NCI-H187 treated with DMSO at 0.1 percent for 48 hours (cell line): ENCODE results near the gene ALKBH4.
"Not testable (repeated sequence)": the region's sequence is repeated elsewhere in the genome, so short reads cannot be mapped to it uniquely, and the experiment has no call there.

Source experiments
- DNase-seq: peaks from one replicate; lab custom pipeline; 2025; lab: John Stamatoyannopoulos, UW

Gene ALKBH4, protein sequence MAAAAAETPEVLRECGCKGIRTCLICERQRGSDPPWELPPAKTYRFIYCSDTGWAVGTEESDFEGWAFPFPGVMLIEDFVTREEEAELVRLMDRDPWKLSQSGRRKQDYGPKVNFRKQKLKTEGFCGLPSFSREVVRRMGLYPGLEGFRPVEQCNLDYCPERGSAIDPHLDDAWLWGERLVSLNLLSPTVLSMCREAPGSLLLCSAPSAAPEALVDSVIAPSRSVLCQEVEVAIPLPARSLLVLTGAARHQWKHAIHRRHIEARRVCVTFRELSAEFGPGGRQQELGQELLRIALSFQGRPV

DNA sequence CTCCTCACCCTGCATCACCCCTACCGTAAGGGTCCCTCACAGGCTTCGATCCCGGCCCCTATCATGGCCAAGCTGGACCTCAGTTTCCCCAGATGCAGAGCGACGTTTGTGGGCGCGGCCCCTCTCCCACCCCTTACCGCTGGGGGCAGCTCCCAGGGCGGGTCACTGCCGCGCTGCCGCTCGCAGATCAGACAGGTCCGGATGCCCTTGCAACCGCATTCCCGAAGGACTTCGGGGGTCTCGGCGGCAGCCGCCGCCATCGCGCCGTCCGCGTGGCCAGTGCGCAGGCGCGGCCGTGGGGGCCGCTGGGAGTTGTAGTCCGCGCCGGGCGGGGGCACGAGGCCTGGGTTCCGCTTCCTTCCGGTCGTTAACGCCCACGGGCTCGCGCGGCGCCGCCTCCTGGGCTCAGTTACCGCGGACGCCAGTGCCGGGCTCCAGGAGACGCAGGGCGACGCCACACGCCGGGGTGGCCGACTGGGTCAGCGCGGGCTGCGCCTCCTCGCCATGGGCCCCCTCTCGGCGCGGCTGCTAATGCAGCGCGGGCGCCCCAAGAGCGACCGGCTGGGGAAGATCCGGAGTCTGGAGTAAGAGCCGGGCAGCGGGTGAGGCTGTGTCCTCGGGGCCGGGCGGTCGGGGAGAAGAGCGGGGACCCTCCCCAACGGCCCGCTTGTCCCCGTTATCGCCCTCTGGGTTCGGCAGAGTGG is at the start of gene ALKBH4, which contains the start of gene LRWD1:
ALKBH4 (minus strand) TSS at position 287 of the 704 bp plus-strand sequence; CDS start at position 260, 27 bp downstream.
LRWD1 (plus strand) TSS at position 408 of the 704 bp plus-strand sequence; CDS start at position 505, 97 bp downstream.
- DNase-seq: peak; percentile 53

DNA sequence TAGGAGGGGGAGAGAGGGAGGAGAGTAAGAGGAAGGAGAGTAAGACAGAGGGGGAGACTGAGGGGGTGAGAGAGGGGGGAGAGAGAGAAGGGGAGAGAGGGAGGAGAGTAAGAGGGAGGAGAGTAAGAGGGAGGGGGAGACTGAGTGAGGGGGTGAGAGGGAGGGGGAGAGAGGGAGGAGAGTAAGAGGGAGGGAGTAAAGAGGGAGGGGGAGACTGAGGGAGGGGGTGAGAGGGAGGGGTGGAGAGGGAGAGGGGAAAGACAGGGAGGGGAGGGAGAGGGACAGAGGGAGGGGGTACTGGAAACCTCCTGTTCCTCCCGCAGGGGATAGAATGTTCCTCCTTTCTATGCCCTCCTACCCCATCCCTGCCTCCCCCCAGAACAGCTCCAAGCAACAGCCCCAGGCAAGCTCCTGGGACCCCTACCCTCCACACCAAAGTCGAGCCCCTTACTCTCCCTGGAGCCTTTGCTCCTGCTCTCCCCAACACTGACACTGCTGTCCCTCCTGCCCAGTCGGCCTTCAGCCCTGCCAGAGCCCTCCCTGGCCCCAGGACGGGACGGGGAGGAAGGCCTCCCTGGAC is 48.1 kb upstream of the ALKBH4 start:
- not testable (repeated sequence) for DNase-seq

- DNase-seq: not testable (repeated sequence)
These were observed 47.3 kb upstream of the ALKBH4 start for GRCh38 chr7:102511860-102512522.

DNA sequence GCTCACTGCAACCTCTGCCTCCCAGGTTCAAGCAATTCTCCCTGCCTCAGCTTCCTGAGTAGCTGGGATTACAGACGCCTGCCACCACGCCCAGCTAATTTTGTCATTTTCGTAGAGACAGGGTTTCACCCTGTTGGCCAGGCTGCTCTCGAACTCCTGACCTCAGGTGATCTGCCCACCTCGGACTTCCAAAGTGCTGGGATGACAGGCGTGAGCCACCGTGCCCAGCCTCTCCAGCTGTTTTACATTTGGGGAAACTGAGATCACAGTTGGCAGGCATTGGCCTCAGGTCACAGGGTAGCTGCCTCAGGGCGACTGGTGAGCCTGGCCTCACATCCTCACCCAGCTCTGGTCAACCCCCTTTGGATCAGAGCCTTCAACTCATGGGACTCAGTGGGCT is 45.9 kb upstream of the ALKBH4 start:
- not testable (repeated sequence) for DNase-seq

DNA sequence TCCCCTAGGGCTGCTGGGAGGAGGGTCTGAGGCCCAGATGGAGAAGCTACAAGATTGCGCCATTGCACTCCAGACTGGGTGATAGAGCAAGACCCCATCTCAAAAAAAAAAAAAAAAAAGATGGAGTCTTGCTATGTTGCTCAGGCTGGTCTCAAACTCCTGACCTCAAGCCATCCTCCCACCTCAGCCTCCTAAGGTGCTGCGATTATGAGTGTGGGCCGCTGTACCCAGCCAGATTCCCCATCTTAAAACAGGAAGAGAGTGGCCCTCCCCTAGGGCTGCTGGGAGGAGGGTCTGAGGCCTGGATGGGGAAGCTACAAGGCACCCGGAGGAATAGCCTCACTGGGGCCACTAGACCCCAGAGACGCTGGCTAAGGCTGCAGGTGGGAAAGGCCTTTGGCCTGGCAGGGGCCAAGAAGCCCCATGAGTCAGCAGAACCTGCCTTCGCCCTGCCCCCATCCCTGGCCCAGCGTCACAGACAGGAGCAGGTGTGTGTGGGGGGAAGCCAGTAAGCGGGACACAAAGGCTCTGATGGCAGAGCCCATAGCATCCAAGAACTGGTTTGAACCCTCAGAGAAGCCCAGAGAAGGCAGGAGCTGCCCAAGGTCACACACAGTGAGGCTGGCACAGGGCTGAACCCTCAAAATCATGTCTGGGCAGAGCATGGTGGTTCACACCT is 42.9 kb upstream of the ALKBH4 start:
- DNase-seq: not testable (repeated sequence)

DNA sequence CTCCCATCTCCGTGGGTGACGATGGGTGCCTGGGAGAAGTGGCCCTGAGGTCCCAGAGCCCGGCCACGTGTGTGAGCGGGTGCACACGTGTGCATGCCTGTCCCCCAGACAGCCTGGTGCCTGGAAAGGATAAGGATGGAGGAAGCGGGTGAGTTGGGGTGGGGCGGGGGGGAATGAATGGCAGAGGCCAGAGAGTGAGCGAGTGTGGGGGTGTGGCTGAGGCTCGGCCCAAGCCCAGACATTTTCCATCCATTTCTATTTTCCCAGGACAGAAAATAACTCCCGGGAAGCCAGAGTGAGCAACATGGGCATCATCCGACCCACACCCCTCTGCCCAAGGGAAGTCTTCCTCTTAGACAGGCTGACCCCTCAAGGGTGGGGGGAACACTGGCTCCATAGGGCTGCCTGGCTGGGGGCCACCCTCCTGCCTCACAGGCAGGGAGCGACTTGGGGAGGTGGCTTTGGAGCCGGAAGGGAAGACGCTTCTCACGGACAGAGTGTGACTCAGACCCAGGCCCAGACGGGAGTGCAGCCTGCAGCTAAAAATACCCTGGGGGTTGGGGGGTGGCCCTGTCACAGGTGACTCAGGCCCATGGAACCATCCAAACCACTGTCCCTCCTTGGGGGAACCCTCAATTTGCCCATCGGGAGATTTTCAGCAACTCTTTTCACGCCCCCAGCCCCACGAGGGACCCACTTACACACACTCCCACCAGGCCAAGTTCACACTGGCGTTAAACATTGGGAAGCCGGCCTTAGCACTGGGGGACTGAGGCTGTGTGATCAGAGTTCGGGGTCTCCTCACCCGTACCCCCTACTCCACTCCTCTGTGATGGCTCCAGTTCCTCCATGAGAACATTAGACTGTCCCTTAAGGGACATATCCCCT is 40.9 kb upstream of the ALKBH4 start:
- not testable (repeated sequence) for DNase-seq

DNA sequence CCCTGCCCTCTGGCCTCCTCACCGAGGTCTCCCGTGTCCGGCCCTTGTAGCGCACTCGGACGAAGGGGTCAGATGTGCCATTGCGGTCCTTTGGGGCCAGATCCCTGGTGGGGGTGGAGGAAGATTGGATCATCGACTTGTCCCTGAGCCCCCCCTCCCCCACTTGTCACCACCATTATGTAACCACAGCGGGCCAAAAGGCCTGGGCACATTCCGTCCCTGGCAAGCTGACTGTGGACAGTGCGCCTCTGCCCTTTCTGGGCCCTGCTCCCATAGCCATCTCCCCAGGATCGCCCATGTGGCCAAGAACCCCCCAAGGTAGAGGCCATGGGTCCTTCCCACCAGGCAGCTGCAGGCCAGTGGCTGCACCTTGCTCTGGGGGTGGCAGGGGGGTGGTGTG is 38.5 kb upstream of the ALKBH4 start:
- DNase-seq: not testable (repeated sequence)

DNA sequence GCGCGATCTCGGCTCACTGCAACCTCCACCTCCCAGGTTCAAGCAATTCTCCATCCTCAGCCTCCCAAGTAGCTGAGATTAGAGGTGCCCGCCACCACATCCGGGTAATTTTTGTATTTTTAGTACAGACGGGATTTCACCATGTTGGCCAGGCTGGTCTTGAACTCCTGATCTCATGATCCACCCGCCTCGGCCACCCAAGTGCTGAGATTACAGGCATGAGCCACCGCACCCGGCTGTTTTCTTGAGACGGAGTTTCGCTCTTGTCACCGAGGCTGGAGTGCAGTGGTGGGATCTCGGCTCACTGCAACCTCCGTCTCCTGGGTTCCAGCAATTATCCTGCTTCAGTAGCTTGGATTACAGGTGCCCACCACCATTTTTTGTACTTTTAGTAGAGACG is 33.7 kb upstream of the ALKBH4 start:
- not testable (repeated sequence) for DNase-seq

DNA sequence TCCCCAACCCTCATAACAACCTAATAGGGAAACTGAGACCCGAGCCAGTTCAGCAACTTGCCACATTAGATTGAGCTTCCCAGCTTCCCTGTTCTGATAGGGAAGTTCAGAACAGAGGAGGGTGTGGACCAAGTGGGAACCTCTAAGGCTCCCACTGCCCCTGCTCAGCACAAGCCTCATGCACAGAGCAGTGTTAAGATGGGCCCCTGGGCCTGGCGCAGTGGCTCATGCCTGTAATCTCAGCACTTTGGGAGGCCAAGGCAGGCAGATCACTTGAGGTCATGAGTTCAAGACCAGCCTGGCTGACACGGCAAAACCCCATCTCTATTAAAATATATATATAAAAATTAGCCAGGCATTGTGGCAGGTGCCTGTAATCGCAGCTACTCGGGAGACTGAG is 32.6 kb upstream of the ALKBH4 start:
- DNase-seq: not testable (repeated sequence)

DNA sequence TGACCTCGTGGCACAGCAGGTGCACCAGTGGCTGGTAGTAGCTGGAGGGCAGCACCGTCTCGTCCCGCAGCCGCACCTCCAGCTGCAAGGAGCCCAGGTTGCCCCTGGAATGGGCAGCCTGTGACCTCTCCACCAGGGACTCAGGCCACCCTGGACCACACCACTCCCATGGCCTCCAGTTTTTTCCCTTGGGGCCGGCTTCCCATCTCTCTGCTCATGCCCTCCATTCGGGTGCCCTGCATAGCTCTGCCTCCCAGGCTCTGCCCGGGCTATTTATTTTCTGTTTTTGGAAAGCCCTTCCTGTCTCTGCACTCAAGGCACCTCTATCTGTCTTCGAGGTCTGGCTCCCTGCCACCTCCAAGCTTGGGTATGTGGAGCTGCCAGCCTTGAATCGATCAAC is 32.2 kb upstream of the ALKBH4 start:
- not testable (repeated sequence) for DNase-seq

DNA sequence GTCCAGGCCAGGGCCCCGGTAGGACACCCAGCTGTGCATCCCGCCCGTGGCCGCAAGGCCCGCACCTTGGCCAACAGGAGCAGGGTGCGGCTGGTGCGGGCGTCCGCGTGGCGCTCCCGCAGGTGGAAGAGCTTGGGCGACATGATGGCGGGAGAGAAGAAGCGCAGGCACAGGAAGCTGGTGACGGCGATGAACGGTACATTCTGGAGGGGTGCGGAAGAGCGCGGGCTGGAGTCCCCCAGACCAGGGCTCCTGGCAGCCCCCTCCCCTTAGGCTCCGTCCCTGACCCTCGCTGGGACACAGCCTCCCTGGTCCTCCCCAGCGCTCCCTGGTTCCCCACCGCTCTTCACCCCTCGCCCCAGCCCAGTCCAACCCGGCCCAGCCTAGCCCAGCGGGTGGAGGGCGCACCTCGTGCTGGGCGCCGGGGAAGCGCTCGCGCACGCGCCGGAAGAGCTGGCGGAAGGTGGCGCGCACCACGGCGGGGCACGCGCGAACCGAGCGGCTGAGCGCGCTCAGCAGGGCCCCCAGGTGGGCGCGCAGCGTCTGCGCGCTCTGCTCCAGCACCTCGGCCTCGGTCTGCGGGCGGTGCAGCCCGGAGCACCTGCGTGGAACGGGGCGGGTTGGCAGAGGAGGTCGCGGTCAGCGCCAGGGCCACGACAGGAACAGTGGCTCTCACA is 29.9 kb upstream of the ALKBH4 start:
- not testable (repeated sequence) for DNase-seq

GRCh38 chr7:102494026-102494425 is 29.4 kb upstream of the ALKBH4 start:
- not testable (repeated sequence) for DNase-seq

DNA sequence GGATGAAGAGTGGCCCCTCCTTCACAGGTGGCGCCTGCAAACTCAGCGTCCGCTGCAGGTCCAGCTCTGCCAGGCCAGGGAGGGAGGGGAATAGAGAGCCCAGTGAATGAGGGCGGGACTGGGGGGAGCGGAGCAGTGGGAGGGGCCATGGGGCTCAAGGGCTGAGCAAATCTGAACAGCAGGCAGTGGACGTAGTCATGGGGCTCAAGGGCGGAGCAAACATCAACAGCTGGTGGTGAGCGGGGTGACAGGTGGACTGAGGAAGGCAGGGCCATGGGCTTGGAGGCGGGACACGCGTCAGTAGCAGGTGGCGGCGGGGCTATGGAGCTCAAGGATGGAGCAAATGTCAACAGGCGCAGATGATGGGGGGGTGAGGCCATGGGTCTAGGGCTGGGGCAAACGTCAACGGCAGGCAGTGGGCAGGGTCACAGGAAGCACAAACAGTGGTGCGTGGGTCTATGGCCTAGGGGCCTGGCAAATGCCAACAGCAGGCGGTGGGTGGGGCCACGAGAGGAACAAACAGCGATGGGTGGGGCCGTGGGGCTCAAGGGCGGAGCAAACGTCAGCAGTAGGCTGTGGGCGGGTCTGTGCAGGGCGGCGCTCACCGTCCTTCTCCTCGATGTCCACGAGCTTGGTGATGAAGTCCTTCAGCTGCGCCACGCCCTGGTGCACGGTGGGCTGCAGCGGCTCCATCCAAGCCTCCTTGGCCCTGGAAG is 28.7 kb upstream of the ALKBH4 start:
- not testable (repeated sequence) for DNase-seq

GRCh38 chr7:102490529-102491075 is 25.9 kb upstream of the ALKBH4 start:
- not testable (repeated sequence) for DNase-seq

- not testable (repeated sequence) for DNase-seq
These were observed 19.7 kb upstream of the ALKBH4 start for GRCh38 chr7:102484317-102484716.

GRCh38 chr7:102481962-102482361 is 17.3 kb upstream of the ALKBH4 start:
- DNase-seq: not testable (repeated sequence)

GRCh38 chr7:102479982-102480637 is 15.4 kb upstream of the ALKBH4 start:
- DNase-seq: not testable (repeated sequence)

DNA sequence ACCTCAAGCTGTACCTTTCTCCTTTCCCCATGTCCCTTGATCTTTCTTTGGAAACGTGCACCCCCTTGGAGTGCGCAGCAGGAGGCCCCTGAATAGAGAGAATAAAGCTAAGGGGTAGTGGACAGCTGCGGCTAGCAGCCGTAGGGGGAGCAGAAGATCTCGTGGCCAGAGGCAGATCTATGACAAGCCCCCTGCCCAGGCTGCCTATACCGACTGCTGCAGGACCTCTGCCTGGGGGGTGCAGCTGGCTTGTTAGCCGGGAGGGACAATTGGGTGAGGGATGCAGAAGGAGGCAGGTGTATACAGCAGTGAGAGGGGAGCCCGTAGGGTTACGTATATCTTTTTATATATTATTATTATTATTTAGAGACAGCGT is 14.5 kb upstream of the ALKBH4 start:
- not testable (repeated sequence) for DNase-seq
